ENCODE data around the gene CFI. TPM values are rescaled to one million over a fixed set of nuclear protein-coding genes. Genes with fewer than 3 reads are reported as not detected.

CFI gene
- polyA plus RNA-seq, 3 donors, result not detected

DNA sequence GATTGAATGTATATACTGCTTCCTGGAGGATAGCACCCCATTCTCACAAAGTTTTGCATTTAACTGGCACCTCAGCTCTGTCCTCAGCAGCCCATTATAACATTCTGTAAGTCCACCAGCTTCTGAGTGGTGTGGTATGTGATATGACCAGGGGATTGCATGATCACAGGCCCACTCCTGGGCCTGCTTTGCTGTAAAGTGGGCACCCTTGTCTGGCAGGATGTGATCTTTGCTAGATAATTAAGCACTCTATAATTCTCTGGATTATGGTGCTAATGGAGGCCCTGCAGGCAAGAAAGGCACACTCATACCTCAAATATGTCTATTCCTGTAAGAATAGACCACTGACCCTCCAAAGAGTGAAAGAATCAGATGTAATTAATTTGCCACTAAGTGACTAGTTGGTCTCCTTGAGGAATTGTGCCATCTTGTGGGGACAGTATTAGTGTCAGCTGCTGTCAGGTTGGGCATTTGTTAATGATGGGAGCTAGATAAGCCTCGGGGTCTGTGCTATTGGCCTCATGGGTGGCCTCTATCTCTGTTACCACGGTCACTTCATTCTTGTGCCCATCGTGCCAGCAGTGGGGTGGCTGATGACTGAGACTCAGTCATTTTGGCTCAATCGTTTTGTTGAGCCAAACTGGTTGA is 2.2 kb upstream of the CFI start:
- H3K9ac ChIP-seq (ENCODE audit: insufficient read depth, low read length, poor library complexity, severe bottlenecking), result no peak overlapping the region
- H3K27me3 ChIP-seq (ENCODE audit: control insufficient read depth in 2 of 2, insufficient read depth in 2 of 2, low read length in 2 of 2), result no peaks in the 10 kb centered on the region
- Mint-ChIP-seq H3K4me3 (no peak overlapping the region), H3K27me3 (ENCODE audit: low read depth in 3 of 3) (peaks cover 0 to 2% (median 2%) of the 10 kb centered on the region in 3 donors), H3K36me3 (no peaks in the 10 kb centered on the region), H3K9me3 (no peaks in the 10 kb centered on the region), H3K27ac (no peak overlapping the region), H3K4me1 (peaks cover 2% of the 10 kb centered on the region)
- H3K79me2 ChIP-seq (ENCODE audit: insufficient read depth, low read length), result no peaks in the 10 kb centered on the region
- DNase-seq, result peak in 2 of 3 donors; percentile 13 to 15
- no peak overlapping the region for H3K4me3 ChIP-seq (replicated peaks in 1 of 3; ENCODE audit: low read depth in 2 of 3, low read length in 3 of 3)
- TF ChIP-seq, protein P1, sequence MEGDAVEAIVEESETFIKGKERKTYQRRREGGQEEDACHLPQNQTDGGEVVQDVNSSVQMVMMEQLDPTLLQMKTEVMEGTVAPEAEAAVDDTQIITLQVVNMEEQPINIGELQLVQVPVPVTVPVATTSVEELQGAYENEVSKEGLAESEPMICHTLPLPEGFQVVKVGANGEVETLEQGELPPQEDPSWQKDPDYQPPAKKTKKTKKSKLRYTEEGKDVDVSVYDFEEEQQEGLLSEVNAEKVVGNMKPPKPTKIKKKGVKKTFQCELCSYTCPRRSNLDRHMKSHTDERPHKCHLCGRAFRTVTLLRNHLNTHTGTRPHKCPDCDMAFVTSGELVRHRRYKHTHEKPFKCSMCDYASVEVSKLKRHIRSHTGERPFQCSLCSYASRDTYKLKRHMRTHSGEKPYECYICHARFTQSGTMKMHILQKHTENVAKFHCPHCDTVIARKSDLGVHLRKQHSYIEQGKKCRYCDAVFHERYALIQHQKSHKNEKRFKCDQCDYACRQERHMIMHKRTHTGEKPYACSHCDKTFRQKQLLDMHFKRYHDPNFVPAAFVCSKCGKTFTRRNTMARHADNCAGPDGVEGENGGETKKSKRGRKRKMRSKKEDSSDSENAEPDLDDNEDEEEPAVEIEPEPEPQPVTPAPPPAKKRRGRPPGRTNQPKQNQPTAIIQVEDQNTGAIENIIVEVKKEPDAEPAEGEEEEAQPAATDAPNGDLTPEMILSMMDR (IDR thresholded peaks at IDR 0.05), result no peak
- peak overlapping the region; percentile 6 for H2AFZ ChIP-seq (ENCODE audit: insufficient read depth, low read depth, low read length, poor library complexity, severe bottlenecking)
- intact Hi-C loops (cut with micrococcal nuclease), result no loop called here
- H3K36me3 ChIP-seq (replicated peaks in 1 of 2; ENCODE audit: control insufficient read depth in 1 of 2, insufficient read depth in 2 of 2, low read length in 2 of 2), result no peaks in the 10 kb centered on the region
- whole genome bisulfite sequencing (ENCODE audit: insufficient coverage), result 75% methylated on average over 1 of the region's 4 CpGs
- H3K4me1 ChIP-seq (ENCODE audit: control insufficient read depth in 1 of 2, insufficient read depth in 2 of 2, low read length in 2 of 2), result no peaks in the 10 kb centered on the region
- H3K27ac ChIP-seq (ENCODE audit: low read depth in 1 of 2, low read length in 2 of 2), result no peak overlapping the region
- no peaks in the 10 kb centered on the region for H3K9me3 ChIP-seq (replicated peaks in 1 of 2; ENCODE audit: control insufficient read depth in 1 of 2, insufficient read depth in 1 of 2, low read length in 2 of 2)
- no peak overlapping the region for H3K4me2 ChIP-seq (replicated peaks; ENCODE audit: extremely low read depth, low read length, poor library complexity, severe bottlenecking)
- no peaks in the 10 kb centered on the region for H4K20me1 ChIP-seq (ENCODE audit: insufficient read depth, low read length)

DNA sequence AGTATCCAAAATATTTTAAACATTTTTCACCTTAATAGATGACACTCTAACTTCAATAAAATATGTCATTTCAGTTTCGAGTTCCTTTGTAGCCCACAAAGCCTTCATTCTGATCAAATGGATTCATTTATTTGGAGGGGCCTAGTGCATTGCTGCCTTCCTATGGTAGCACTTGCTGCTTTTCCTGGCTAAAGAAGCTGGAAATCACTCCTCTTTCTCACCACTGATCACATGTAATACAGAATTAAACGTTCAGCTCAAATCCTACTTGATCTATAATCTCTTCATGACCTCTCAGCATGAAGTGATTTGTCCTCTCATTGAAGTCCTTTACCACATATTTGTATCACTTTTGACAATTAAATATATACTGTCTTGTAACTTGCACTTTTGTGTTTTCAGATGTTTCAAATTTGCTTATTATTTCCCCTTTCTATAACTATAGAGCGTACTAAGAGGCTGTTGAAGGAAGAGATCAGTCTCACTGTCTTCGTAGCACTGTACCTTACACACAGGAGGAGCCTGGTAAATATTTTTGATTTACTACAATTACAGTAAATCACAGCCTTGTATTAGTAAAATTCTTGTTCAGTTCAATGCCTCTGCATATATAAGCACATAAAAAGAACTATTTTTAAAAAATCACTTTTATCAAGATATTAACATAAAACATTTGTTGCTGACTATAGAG is 555 bp downstream of the CFI start:
- TF ChIP-seq, protein P1 (IDR thresholded peaks at IDR 0.05), result no peak
- Mint-ChIP-seq H3K9me3 (peaks cover 0 to 6% (median 4%) of the 10 kb centered on the region in 7 donors), H3K27me3 (ENCODE audit: low read depth in 3 of 3) (peaks cover 0 to 2% (median 0%) of the 10 kb centered on the region in 3 donors), H3K27ac (no peak overlapping the region), H3K36me3 (no peaks in the 10 kb centered on the region), H3K4me3 (no peak overlapping the region), H3K4me1 (peaks cover 2% of the 10 kb centered on the region)
- Histone ChIP-seq H3K9me3 (replicated peaks in 1 of 2; ENCODE audit: control insufficient read depth in 1 of 2, insufficient read depth in 1 of 2, low read length in 2 of 2) (no peaks in the 10 kb centered on the region), H3K4me2 (replicated peaks; ENCODE audit: extremely low read depth, low read length, poor library complexity, severe bottlenecking) (no peak overlapping the region), H3K9ac (ENCODE audit: insufficient read depth, low read length, poor library complexity, severe bottlenecking) (no peak overlapping the region), H4K20me1 (ENCODE audit: insufficient read depth, low read length) (no peaks in the 10 kb centered on the region), H3K79me2 (ENCODE audit: insufficient read depth, low read length) (no peaks in the 10 kb centered on the region), H2AFZ (ENCODE audit: insufficient read depth, low read depth, low read length, poor library complexity, severe bottlenecking) (no peak overlapping the region), H3K36me3 (replicated peaks in 1 of 2; ENCODE audit: control insufficient read depth in 1 of 2, insufficient read depth in 2 of 2, low read length in 2 of 2) (no peaks in the 10 kb centered on the region), H3K4me1 (ENCODE audit: control insufficient read depth in 1 of 2, insufficient read depth in 2 of 2, low read length in 2 of 2) (no peaks in the 10 kb centered on the region), H3K27me3 (ENCODE audit: control insufficient read depth in 2 of 2, insufficient read depth in 2 of 2, low read length in 2 of 2) (no peaks in the 10 kb centered on the region), H3K27ac (ENCODE audit: low read depth in 1 of 2, low read length in 2 of 2) (no peak overlapping the region), H3K4me3 (replicated peaks in 1 of 3; ENCODE audit: low read depth in 2 of 3, low read length in 3 of 3) (no peak overlapping the region)
- intact Hi-C loops (cut with micrococcal nuclease), result no loop called here
- DNase-seq, result no peak
- WGBS (ENCODE audit: insufficient coverage), result 100% methylated on average over 1 of the region's 4 CpGs

All from CD14-positive monocyte (primary cell).